Neuronal stem cell (in vitro differentiated cells): ENCODE measurements around the gene SYNGR4.
"Not testable (repeated sequence)": the region's sequence is repeated elsewhere in the genome, so short reads cannot be mapped to it uniquely, and the experiment has no call there.

ENCODE experiments used
- DNase-seq: peaks from one replicate; pipeline ENCODE4 v3.0.0-alpha.2; 2013; ENCODE audit warnings: low spot score
- H2AFZ ChIP-seq: one replicate; pipeline ENCODE4 v1.6.1; 2013; ENCODE audit warnings: mild to moderate bottlenecking, low read length, inconsistent platforms
- H2AK5ac ChIP-seq: 2 replicates; pipeline ENCODE4 v1.6.1; 2013; ENCODE audit warnings: low read depth, mild to moderate bottlenecking, inconsistent platforms, low read length, moderate library complexity, mixed read lengths
- H2BK120ac ChIP-seq: 2 replicates; pipeline ENCODE4 v1.6.1; 2013; ENCODE audit warnings: low read depth, mild to moderate bottlenecking, inconsistent platforms, low read length, moderate library complexity, mixed read lengths
- H2BK12ac ChIP-seq: one replicate; pipeline ENCODE4 v1.6.1; 2013; ENCODE audit warnings: low read length, inconsistent platforms
- H2BK15ac ChIP-seq: 2 replicates; pipeline ENCODE4 v1.6.1; 2013; ENCODE audit warnings: mild to moderate bottlenecking, low read length, inconsistent platforms, mixed read lengths
- H2BK5ac ChIP-seq: one replicate; pipeline ENCODE4 v1.6.1; 2013; ENCODE audit warnings: inconsistent platforms, mild to moderate bottlenecking, low read length, moderate library complexity
- H3K14ac ChIP-seq: one replicate; pipeline ENCODE4 v1.6.1; 2013; ENCODE audit warnings: low read length, inconsistent platforms
- H3K18ac ChIP-seq: 2 replicates; pipeline ENCODE4 v1.6.1; 2013; ENCODE audit warnings: low read length, inconsistent platforms
- H3K23ac ChIP-seq: 2 replicates; pipeline ENCODE4 v1.6.1; 2013; ENCODE audit warnings: low read depth, mild to moderate bottlenecking, mixed read lengths, low read length, inconsistent platforms; ENCODE audit not compliant: poor library complexity
- H3K27ac ChIP-seq: replicated peaks from 3 replicates; pipeline ENCODE4 v1.5.1; 2013; ENCODE audit warnings: low read length, inconsistent platforms
- H3K27me3 ChIP-seq, 3 experiments: 2 replicates each; pipeline ENCODE4 v1.6.1; 2013; ENCODE audit warnings: low read length in 3 of 3, mild to moderate bottlenecking in 2 of 3, inconsistent platforms in 1 of 3, low read depth in 1 of 3, mixed read lengths in 1 of 3, moderate library complexity in 1 of 3; ENCODE audit not compliant: control insufficient read depth in 3 of 3, insufficient read depth in 3 of 3
- H3K36me3 ChIP-seq, 2 donors: replicated peaks in 1 of 2; 2 replicates each; pipeline ENCODE4 v1.6.1; 2013; ENCODE audit warnings: low read length in 2 of 2; ENCODE audit not compliant: control insufficient read depth in 2 of 2, insufficient read depth in 2 of 2
- H3K4ac ChIP-seq: 2 replicates; pipeline ENCODE4 v1.6.1; 2013; ENCODE audit warnings: inconsistent platforms, mild to moderate bottlenecking, low read length, moderate library complexity
- H3K4me1 ChIP-seq, 2 donors: 1 replicate in 1 of 2; 2 replicates in 1 of 2; pipeline ENCODE4 v1.6.1; 2013; ENCODE audit warnings: low read length in 2 of 2, low read depth in 1 of 2; ENCODE audit not compliant: control insufficient read depth in 2 of 2, insufficient read depth in 1 of 2
- H3K4me2 ChIP-seq: one replicate; pipeline ENCODE4 v1.6.1; 2013; ENCODE audit warnings: mild to moderate bottlenecking, low read length, inconsistent platforms; ENCODE audit not compliant: insufficient read depth, poor library complexity, severe bottlenecking
- H3K4me3 ChIP-seq, 2 donors: 2 replicates each; pipeline ENCODE4 v1.5.1; 2013; ENCODE audit warnings: low read length in 2 of 2, mild to moderate bottlenecking in 2 of 2, inconsistent platforms in 1 of 2, moderate library complexity in 1 of 2
- H3K79me1 ChIP-seq: one replicate; pipeline ENCODE4 v1.6.1; 2013; ENCODE audit warnings: low read depth, mild to moderate bottlenecking, inconsistent platforms, low read length, moderate library complexity
- H3K9ac ChIP-seq: one replicate; pipeline ENCODE4 v1.6.1; 2013; ENCODE audit warnings: mild to moderate bottlenecking, low read depth, low read length, inconsistent platforms; ENCODE audit not compliant: poor library complexity
- H3K9me3 ChIP-seq, 2 donors: replicated peaks in 1 of 2; 2 replicates each; pipeline versions ENCODE3 to v1.6.1; 2013; ENCODE audit warnings: low read length in 2 of 2, mild to moderate bottlenecking in 2 of 2, inconsistent platforms in 1 of 2, low read depth in 1 of 2, mixed read lengths in 1 of 2, moderate library complexity in 1 of 2; ENCODE audit not compliant: control insufficient read depth in 2 of 2, insufficient read depth in 1 of 2
- H4K8ac ChIP-seq: one replicate; pipeline ENCODE4 v1.6.1; 2013; ENCODE audit warnings: low read depth, mild to moderate bottlenecking, inconsistent platforms, low read length, moderate library complexity
- H4K91ac ChIP-seq: one replicate; pipeline ENCODE4 v1.6.1; 2013; ENCODE audit warnings: low read length, low read depth, mild to moderate bottlenecking, inconsistent platforms; ENCODE audit not compliant: poor library complexity
- WGBS, 2 donors: extraction: QIAGEN DNeasy Blood & Tissue Kit; methylation state at CpG; one replicate each; pipeline ENCODE4 v1.1.7; 2013; ENCODE audit warnings: missing lambda C conversion rate in 2 of 2, mixed read lengths in 1 of 2; ENCODE audit not compliant: insufficient read length in 2 of 2, insufficient replicate concordance in 1 of 2; ENCODE audit errors: extremely low coverage in 2 of 2; 5-methylcytosine and 5-hydroxymethylcytosine counted together

The SYNGR4 gene

DNA sequence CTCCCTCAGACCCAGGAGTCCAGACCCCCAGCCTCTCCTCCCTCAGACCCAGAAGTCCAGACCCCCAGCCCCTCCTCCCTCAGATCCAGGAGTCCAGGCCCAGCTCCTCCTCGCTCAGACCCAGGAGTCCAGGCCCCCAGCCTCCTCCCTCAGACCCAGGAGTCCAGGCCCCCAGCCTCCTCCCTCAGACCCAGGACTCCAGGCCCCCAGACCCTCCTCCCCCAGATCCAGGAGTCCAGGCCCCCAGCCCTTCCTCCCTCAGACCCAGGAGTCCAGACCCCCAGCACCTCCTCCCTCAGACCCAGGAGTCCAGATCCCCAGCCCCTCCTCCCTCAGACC is 27.8 kb downstream of the SYNGR4 start:
- peaks cover 17 to 39% (median 33%) of the 10 kb centered on the region in 3 experiments for H3K27me3 ChIP-seq
- H3K27ac ChIP-seq, H3K4ac ChIP-seq, H3K79me1 ChIP-seq, H3K23ac ChIP-seq, H2AK5ac ChIP-seq, H3K14ac ChIP-seq, H2BK15ac ChIP-seq, H2BK120ac ChIP-seq, H3K9ac ChIP-seq, H4K8ac ChIP-seq, H3K4me3 ChIP-seq, DNase-seq, H3K4me2 ChIP-seq, H2BK12ac ChIP-seq, H3K9me3 ChIP-seq, H4K91ac ChIP-seq: not testable (repeated sequence)
- WGBS, 2 donors = no CpG with 5 or more reads among the region's 1 CpG
- peaks cover 10 to 26% of the 10 kb centered on the region in 2 donors for H3K36me3 ChIP-seq
- peaks cover 19 to 32% of the 10 kb centered on the region in 2 donors for H3K4me1 ChIP-seq
- peak overlapping the region; percentile 77 for H2AFZ ChIP-seq
- H3K18ac ChIP-seq = peak overlapping the region; percentile 85
- peak overlapping the region; percentile 84 for H2BK5ac ChIP-seq

DNA sequence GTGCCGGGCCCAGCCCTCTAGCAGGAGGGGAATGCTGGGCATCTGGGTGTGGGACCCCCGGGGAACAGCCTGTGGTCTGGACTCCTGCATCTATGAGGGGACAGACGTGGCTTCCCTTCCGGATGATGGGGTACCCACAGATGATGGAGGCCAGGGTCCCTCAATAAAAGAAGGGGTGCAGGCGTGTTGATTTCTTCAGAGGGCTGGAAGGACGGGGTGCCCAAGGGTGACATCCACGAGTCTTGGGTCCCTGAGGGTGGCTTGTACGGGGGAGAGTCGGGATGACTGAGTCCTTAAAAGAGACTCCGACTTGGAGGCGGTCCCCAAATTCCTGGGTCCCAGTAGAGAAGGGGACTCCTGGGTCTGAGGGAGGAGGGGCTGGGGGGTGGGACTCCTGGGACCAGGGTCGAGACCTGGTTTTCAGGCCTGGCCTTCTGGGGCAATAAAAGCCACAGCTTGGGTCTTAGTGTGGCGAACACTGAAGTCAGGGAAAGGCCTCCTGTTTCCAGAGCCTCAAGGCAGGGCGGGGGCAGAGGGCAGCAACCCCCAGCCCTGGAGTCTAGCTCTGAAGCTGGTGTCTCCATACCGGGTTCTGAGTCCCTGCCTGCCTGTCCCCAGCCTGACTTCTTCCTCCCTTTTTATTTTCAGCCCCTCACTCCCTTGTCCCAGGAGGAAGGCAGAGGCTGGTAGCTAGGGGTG is 28.8 kb downstream of the SYNGR4 start:
- H3K14ac ChIP-seq = no peak overlapping the region

DNA sequence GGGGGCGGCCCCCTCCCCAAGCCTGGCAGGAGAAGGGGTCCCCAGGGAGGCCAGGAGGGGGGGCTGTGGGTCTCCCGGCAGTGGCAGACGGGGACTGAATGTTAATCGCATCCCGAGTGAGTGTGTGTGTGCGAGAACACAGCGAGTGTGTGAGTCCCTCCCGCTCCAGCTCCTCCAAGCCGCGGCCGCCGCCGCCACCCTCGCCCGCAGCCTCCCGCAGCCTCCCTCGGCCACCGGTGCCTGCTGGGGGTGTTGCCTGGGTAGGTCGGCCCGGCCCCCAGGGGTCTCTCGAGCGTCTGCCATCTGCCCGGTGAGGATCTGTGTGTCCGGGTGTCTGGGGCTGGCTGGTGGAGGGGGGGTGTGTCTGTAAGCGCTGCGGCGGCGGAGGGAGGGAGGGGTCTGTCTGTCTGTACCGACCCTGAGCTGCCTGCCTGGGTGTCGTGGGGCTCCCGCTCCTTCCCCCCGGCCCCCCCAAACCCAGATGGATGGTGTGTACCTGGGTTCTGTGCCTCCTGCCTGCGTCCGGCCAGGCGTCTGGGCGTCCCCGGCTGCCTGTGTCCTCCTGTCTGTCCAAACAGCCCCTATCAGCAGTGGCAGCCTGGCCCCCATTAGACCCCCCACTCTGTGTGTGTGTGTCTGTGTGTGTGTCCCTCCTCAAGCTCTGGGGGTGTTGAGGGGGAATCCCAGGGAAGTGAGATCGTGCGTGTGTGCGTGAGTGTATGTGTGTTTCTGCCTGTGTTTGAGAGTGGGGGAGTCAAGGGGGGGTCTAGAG is 29.6 kb downstream of the SYNGR4 start, which contains the start of gene GRIN2D:
GRIN2D (plus strand) TSS at position 110 of the 772 bp plus-strand sequence. CDS start 4,725 bp downstream, outside the sequence.
- WGBS, 2 donors = no CpG with 5 or more reads among the region's 40 CpGs
- peak within 1 kb of the TSS; percentile 94 for H3K23ac ChIP-seq
- peak within 1 kb of the TSS; percentile 96 for H3K18ac ChIP-seq
- peak within 1 kb of the TSS; percentile 48 for H4K8ac ChIP-seq
- peaks cover 27 to 37% of the 10 kb centered on the region in 2 donors for H3K4me1 ChIP-seq
- DNase-seq = no peak
- H2BK5ac ChIP-seq = peak within 1 kb of the TSS; percentile 91
- peak within 1 kb of the TSS; percentile 45 to 72 for H3K4me3 ChIP-seq
- peak within 1 kb of the TSS; percentile 76 for H2BK120ac ChIP-seq
- H2BK15ac ChIP-seq = peak within 1 kb of the TSS; percentile 98
- H3K4me2 ChIP-seq = peak within 1 kb of the TSS; percentile 88
- H4K91ac ChIP-seq = no peak within 1 kb of the TSS
- no peak within 1 kb of the TSS for H3K27ac ChIP-seq
- H3K79me1 ChIP-seq = peaks cover 9% of the 10 kb centered on the region
- H2AFZ ChIP-seq = peak within 1 kb of the TSS; percentile 95
- peak within 1 kb of the TSS; percentile 97 for H3K4ac ChIP-seq
- no peak within 1 kb of the TSS for H2BK12ac ChIP-seq
- H3K9ac ChIP-seq = peak within 1 kb of the TSS; percentile 91
- peak within 1 kb of the TSS; percentile 97 for H3K14ac ChIP-seq
- peaks cover 22 to 55% (median 48%) of the 10 kb centered on the region in 3 experiments for H3K27me3 ChIP-seq
- H3K36me3 ChIP-seq = peaks cover 5 to 9% of the 10 kb centered on the region in 2 donors
- no peaks in the 10 kb centered on the region for H3K9me3 ChIP-seq
- peak within 1 kb of the TSS; percentile 97 for H2AK5ac ChIP-seq

More for the DNA sequence above, 28.8 kb downstream of the SYNGR4 start:
- peak overlapping the region in 1 of 2 donors; percentile 45 for H3K4me3 ChIP-seq
- peak overlapping the region; percentile 95 for H2AFZ ChIP-seq
- H3K23ac ChIP-seq = peak overlapping the region; percentile 92
- H2BK5ac ChIP-seq = no peak overlapping the region
- DNase-seq = no peak
- peak overlapping the region; percentile 97 for H2AK5ac ChIP-seq
- peak overlapping the region; percentile 98 for H2BK15ac ChIP-seq
- H3K27ac ChIP-seq = no peak overlapping the region
- peak overlapping the region; percentile 88 for H3K4me2 ChIP-seq
- peaks cover 20 to 49% (median 43%) of the 10 kb centered on the region in 3 experiments for H3K27me3 ChIP-seq
- peaks cover 7 to 16% of the 10 kb centered on the region in 2 donors for H3K36me3 ChIP-seq
- peak overlapping the region; percentile 62 for H2BK120ac ChIP-seq
- H3K9me3 ChIP-seq = no peaks in the 10 kb centered on the region
- H2BK12ac ChIP-seq = no peak overlapping the region
- H3K4me1 ChIP-seq = peaks cover 27 to 37% of the 10 kb centered on the region in 2 donors
- WGBS, 2 donors = no CpG with 5 or more reads among the region's 15 CpGs
- no peak overlapping the region for H4K8ac ChIP-seq
- H3K9ac ChIP-seq = peak overlapping the region; percentile 91
- H3K4ac ChIP-seq = no peak overlapping the region
- H3K79me1 ChIP-seq = peaks cover 9% of the 10 kb centered on the region
- peak overlapping the region; percentile 96 for H3K18ac ChIP-seq
- H4K91ac ChIP-seq = no peak overlapping the region
